HEK293T (cell line): ENCODE measurements around the gene PLOD3.

Experiments used
- ARNT ChIP-seq: fragments of 450-650 bp; IDR thresholded peaks from 2 replicates; pipeline ENCODE4 v1.6.1; 2017; ENCODE audit warnings: mild to moderate bottlenecking
- BHLHE40 ChIP-seq: fragments of 450-650 bp; IDR thresholded peaks from 2 replicates; pipeline ENCODE4 v1.6.1; 2016; ENCODE audit warnings: mild to moderate bottlenecking, moderate library complexity, borderline replicate concordance
- CTBP1 ChIP-seq: fragments of 450-650 bp; IDR thresholded peaks from 2 replicates; pipeline ENCODE4 v1.6.1; 2016; ENCODE audit warnings: borderline replicate concordance
- FOXA1 ChIP-seq: fragments of 450-650 bp; IDR thresholded peaks from 2 replicates; pipeline ENCODE4 v1.6.1; 2016; ENCODE audit warnings: mild to moderate bottlenecking
- FOXK2 ChIP-seq: fragments of 450-650 bp; IDR thresholded peaks from 2 replicates; pipeline ENCODE4 v1.6.1; 2016; ENCODE audit warnings: mild to moderate bottlenecking
- FOXM1 ChIP-seq: fragments of 450-650 bp; IDR thresholded peaks from 2 replicates; pipeline ENCODE4 v1.6.1; 2017; ENCODE audit warnings: mild to moderate bottlenecking, borderline replicate concordance
- SUZ12 ChIP-seq: fragments of 450-650 bp; IDR thresholded peaks from 2 replicates; pipeline ENCODE4 v1.6.1; 2016; ENCODE audit warnings: mild to moderate bottlenecking
- ZNF384 ChIP-seq: fragments of 450-650 bp; IDR thresholded peaks from 2 replicates; pipeline ENCODE4 v1.6.1; 2016

GRCh38 chr7:101173752-101174244 lies 43.6 kb downstream of the PLOD3 start:
- TF ChIP-seq FOXA1 (no peak), CTBP1 (no peak), SUZ12 (no peak), ARNT (no peak), FOXM1 (no peak), ZNF384 (no peak), BHLHE40 (no peak), FOXK2 (no peak)
